Endothelial cell of umbilical vein (primary cell): Measurements from ENCODE around the gene TRPT1. TPM values are rescaled to one million over a fixed set of nuclear protein-coding genes. Genes with fewer than 3 reads are reported as not detected.

Experiments used
- BruUV-seq: library from RNA; stranded (reverse); fragments of 400-500 nt; replicated peaks from 2 replicates; lab custom pipeline; 2021; lab: Mats Ljungman, UMichigan
- CTCF ChIA-PET: fragments of 300-600, 350-600 bp; sonication (Branson Sonifier 250); formaldehyde crosslinking; loops from one replicate; lab custom pipeline; 2021; ENCODE audit warnings: antibody characterized with exemption, inconsistent platforms; lab: Charles Lee
- POLR2A ChIA-PET: fragments of 300-600, 350-600 bp; sonication (Branson Sonifier 250); formaldehyde crosslinking; loops from one replicate; lab custom pipeline; 2021; ENCODE audit warnings: antibody characterized with exemption, inconsistent platforms; lab: Charles Lee
- DNase-seq: peaks from one replicate; pipeline ENCODE4 v3.0.0-alpha.2; 2011; ENCODE audit warnings: low read depth, low spot score
- FAIRE-seq: peaks from 2 replicates; lab custom pipeline; 2011; peaks lifted over from hg19 to GRCh38; lab: Jason Lieb, UNC
- H2AFZ ChIP-seq: 2 replicates; pipeline ENCODE4 v1.6.0; 2012; ENCODE audit warnings: low read depth, low read length, control low read depth, inconsistent platforms
- H3K27ac ChIP-seq: 2 replicates; pipeline ENCODE4 v1.5.1; 2011; ENCODE audit warnings: low read depth, mild to moderate bottlenecking, control low read depth, low read length, moderate library complexity; ENCODE audit not compliant: insufficient read depth
- H3K27me3 ChIP-seq, 2 experiments: 2 replicates each; pipeline versions ENCODE4 v1.6.0 to v1.6.1; 2011; ENCODE audit warnings: low read length in 2 of 2, mixed read lengths in 1 of 2; ENCODE audit not compliant: control insufficient read depth in 2 of 2, insufficient read depth in 2 of 2
- H3K36me3 ChIP-seq, 2 experiments: 2 replicates in 1 of 2; 3 replicates in 1 of 2; pipeline ENCODE4 v1.5.1; 2011; ENCODE audit warnings: low read length in 2 of 2, mild to moderate bottlenecking in 1 of 2, moderate library complexity in 1 of 2; ENCODE audit not compliant: control insufficient read depth in 2 of 2, insufficient read depth in 2 of 2; ENCODE audit errors: extremely low read depth in 1 of 2
- H3K4me1 ChIP-seq: 3 replicates; pipeline ENCODE4 v1.5.1; 2011; ENCODE audit warnings: mild to moderate bottlenecking, low read length; ENCODE audit not compliant: control insufficient read depth, insufficient read depth; ENCODE audit errors: extremely low read depth
- H3K4me2 ChIP-seq: 2 replicates; pipeline ENCODE4 v1.6.1; 2011; ENCODE audit warnings: low read length, control low read depth, mixed read lengths; ENCODE audit not compliant: insufficient read depth
- H3K4me3 ChIP-seq, 3 experiments: fragments of 200-600 bp in 1 of 3; sonication (generic), shearing (Covaris generic) in 1 of 3; replicated peaks in 1 of 3; 2 replicates each; pipeline ENCODE4 v1.5.1; 2011 to 2016; ENCODE audit warnings: control low read depth in 3 of 3, low read length in 3 of 3, mild to moderate bottlenecking in 2 of 3, inconsistent platforms in 1 of 3, low read depth in 1 of 3, moderate library complexity in 1 of 3; ENCODE audit not compliant: insufficient read depth in 1 of 3
- H3K79me2 ChIP-seq: 2 replicates; pipeline ENCODE4 v1.6.0; 2012; ENCODE audit warnings: low read length, inconsistent platforms; ENCODE audit not compliant: control insufficient read depth, insufficient read depth
- H3K9ac ChIP-seq: replicated peaks from 2 replicates; pipeline ENCODE3; 2011; ENCODE audit warnings: low read length, control low read depth; ENCODE audit not compliant: insufficient read depth; ENCODE audit errors: extremely low read depth
- H3K9me1 ChIP-seq: replicated peaks from 3 replicates; pipeline ENCODE4 v1.6.0; 2011; ENCODE audit warnings: mild to moderate bottlenecking, low read length; ENCODE audit not compliant: control insufficient read depth, insufficient read depth; ENCODE audit errors: extremely low read depth
- H3K9me3 ChIP-seq: replicated peaks from 2 replicates; pipeline ENCODE4 v1.5.1; 2012; ENCODE audit warnings: low read length, inconsistent platforms; ENCODE audit not compliant: control insufficient read depth, insufficient read depth
- H4K20me1 ChIP-seq: replicated peaks from 2 replicates; pipeline ENCODE3; 2011; ENCODE audit warnings: mild to moderate bottlenecking, low read length; ENCODE audit not compliant: control insufficient read depth, insufficient read depth; ENCODE audit errors: extremely low read depth
- EZH2 ChIP-seq: IDR thresholded peaks from 2 replicates; pipeline ENCODE4 v1.6.1; 2012; ENCODE audit warnings: borderline replicate concordance, low read depth, mild to moderate bottlenecking, moderate library complexity, low read length, inconsistent platforms; ENCODE audit not compliant: severe bottlenecking
- FOS ChIP-seq: IDR thresholded peaks from 2 replicates; pipeline ENCODE4 v1.6.1; 2011; ENCODE audit warnings: mild to moderate bottlenecking, low read length, moderate library complexity, borderline replicate concordance; ENCODE audit not compliant: insufficient read depth
- GATA2 ChIP-seq: IDR thresholded peaks from 2 replicates; pipeline ENCODE4 v1.7.0; 2011; ENCODE audit warnings: low read depth, mild to moderate bottlenecking, moderate library complexity, mixed read lengths, low read length; ENCODE audit not compliant: insufficient read length, insufficient read depth
- JUN ChIP-seq: IDR thresholded peaks from 2 replicates; pipeline ENCODE4 v1.6.1; 2011; ENCODE audit warnings: borderline replicate concordance, low read depth; ENCODE audit not compliant: insufficient read length, insufficient read depth
- MYC ChIP-seq: IDR thresholded peaks from one replicate; pipeline ENCODE4 v1.6.1; 2011; ENCODE audit warnings: mild to moderate bottlenecking, low read depth, low read length
- POLR2A ChIP-seq: IDR thresholded peaks from 2 replicates; pipeline ENCODE4 v1.6.1; 2012; ENCODE audit warnings: low read depth, mild to moderate bottlenecking, control low read depth, low read length
- POLR2AphosphoS5 ChIP-seq: IDR thresholded peaks from 2 replicates; pipeline ENCODE4 v1.6.1; 2012; ENCODE audit warnings: low read depth, mild to moderate bottlenecking, control low read depth, low read length, moderate library complexity; ENCODE audit not compliant: insufficient read depth
- dilution Hi-C: fragments of 300-500 bp; cut with MboI; formaldehyde crosslinking; loops from one replicate; pipeline ENCODE4 v1.15.0; 2019; ENCODE audit warnings: low sequenced_read_pairs; ENCODE audit not compliant: extremely low pct_ligation_motif_present
- intact Hi-C: fragments of 100-400 bp; cut with micrococcal nuclease; formaldehyde crosslinking; loops from one replicate; pipeline ENCODE4 v1.10.0; 2022
- polyA plus RNA-seq, 4 experiments: library from polyadenylated mRNA; depleted of rRNA in 3 of 4; stranded (reverse) in 3 of 4; unstranded in 1 of 4; fragments of >200 nt; gene quantifications; 2 replicates each; pipeline versions ENCODE4 v1.2.1 to v1.2.3, GENCODE V29; 2011 to 2012; ENCODE audit warnings: missing spikeins in 1 of 4
- total RNA-seq: library from RNA; stranded (reverse); gene quantifications from 2 replicates; pipeline ENCODE4 v1.2.3, GENCODE V29; 2021
- TF ChIP-seq, protein P1 (sequence below): IDR thresholded peaks from 2 replicates; pipeline ENCODE4 v1.6.1; 2011; ENCODE audit not compliant: insufficient read depth, insufficient read length
- TF ChIP-seq, protein P2 (sequence below), 2 donors: IDR thresholded peaks; 1 replicate in 1 of 2; 2 replicates in 1 of 2; pipeline ENCODE4 v1.5.1; 2011; ENCODE audit warnings: low read length in 2 of 2, mild to moderate bottlenecking in 2 of 2, moderate library complexity in 2 of 2, control low read depth in 1 of 2, inconsistent platforms in 1 of 2, low read depth in 1 of 2; ENCODE audit not compliant: insufficient read depth in 1 of 2; ENCODE audit errors: extremely low read depth in 1 of 2

Gene TRPT1
- total and polyA plus RNA-seq, 2 donors (not counting 3 experiments of a cell fraction or from before 2014, with no cell fraction given), result 26.2 to 56.6 TPM

DNA sequence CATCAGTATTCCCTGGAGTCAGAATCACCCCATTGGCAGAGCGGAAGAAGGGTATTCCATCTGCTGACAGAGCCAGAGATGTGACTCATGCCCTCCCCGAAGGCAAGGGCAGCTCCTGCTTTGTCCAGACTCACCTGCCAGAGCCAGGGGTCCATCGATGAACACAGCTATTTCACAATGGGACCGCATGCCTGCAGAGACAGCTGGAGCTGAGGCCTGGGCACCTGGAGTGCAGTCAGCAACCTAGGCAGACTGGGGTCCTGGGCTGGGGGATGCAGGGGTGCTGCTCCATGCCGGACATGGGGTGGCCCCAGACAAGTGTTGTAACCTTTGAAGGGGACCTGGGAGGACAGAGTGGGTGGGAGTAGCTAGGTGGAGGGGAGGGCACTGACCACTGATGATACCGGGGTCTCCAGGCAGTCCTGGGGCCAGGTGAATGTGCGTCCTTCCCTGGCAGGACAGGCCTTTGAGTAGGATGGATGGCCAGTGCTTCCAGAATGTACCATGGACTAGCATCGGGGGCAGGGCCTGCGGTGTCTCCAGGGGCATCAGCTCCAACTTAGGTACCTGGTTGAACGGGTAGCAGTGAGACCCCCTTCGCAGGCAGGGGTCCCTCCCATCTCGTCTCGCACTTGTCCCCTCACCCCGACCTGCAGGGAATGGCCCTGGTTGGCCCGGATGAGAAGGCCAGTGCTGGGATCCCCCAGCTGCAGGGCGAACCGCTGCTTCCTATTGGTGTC lies 1.7 kb downstream of the TRPT1 start:
- Histone ChIP-seq H3K79me2 (peaks cover 8% of the 10 kb centered on the region), H2AFZ (no peak overlapping the region), H4K20me1 (no peaks in the 10 kb centered on the region), H3K27me3 (no peaks in the 10 kb centered on the region), H3K9me1 (no peaks in the 10 kb centered on the region), H3K4me3 (no peak overlapping the region), H3K4me1 (peaks cover 13% of the 10 kb centered on the region), H3K9me3 (no peaks in the 10 kb centered on the region), H3K4me2 (no peak overlapping the region), H3K9ac (no peak overlapping the region), H3K27ac (no peak overlapping the region), H3K36me3 (peaks cover 0 to 6% of the 10 kb centered on the region in 2 experiments)
- FAIRE-seq (no peak), DNase-seq (no peak)
- TF ChIP-seq GATA2, result no peak
- TF ChIP-seq EZH2, result no peak
- TF ChIP-seq POLR2AphosphoS5, result peak; percentile 11
- TF ChIP-seq FOS, result no peak
- TF ChIP-seq, protein P1, sequence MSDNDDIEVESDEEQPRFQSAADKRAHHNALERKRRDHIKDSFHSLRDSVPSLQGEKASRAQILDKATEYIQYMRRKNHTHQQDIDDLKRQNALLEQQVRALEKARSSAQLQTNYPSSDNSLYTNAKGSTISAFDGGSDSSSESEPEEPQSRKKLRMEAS, result no peak
- TF ChIP-seq POLR2A, result peak; percentile 53
- no peak for TF ChIP-seq MYC
- TF ChIP-seq JUN, result no peak
- TF ChIP-seq, protein P2, sequence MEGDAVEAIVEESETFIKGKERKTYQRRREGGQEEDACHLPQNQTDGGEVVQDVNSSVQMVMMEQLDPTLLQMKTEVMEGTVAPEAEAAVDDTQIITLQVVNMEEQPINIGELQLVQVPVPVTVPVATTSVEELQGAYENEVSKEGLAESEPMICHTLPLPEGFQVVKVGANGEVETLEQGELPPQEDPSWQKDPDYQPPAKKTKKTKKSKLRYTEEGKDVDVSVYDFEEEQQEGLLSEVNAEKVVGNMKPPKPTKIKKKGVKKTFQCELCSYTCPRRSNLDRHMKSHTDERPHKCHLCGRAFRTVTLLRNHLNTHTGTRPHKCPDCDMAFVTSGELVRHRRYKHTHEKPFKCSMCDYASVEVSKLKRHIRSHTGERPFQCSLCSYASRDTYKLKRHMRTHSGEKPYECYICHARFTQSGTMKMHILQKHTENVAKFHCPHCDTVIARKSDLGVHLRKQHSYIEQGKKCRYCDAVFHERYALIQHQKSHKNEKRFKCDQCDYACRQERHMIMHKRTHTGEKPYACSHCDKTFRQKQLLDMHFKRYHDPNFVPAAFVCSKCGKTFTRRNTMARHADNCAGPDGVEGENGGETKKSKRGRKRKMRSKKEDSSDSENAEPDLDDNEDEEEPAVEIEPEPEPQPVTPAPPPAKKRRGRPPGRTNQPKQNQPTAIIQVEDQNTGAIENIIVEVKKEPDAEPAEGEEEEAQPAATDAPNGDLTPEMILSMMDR (IDR thresholded peaks at IDR 0.05; ENCODE audit: extremely low read depth in 1 of 2, insufficient read depth in 1 of 2, low read depth in 1 of 2, low read length in 2 of 2), result no peak
- dilution Hi-C loops (no loop called here), intact Hi-C loops (no loop called here)
- BruUV-seq, result no TSS peak
- ChIA-PET POLR2A (no interaction called here), CTCF (interaction anchor here (0.9 to 3.2 kb wide), 6 partner anchors 17 to 80 kb away, joined by 3 to 35 read pairs (median 4); partner anchors contain the start of gene FERMT3)
